OCI-LY1 (cell line): Measurements from ENCODE around the gene MSANTD4.

Source experiments
- H2AFZ ChIP-seq: fragments of 200-600 bp; sonication (generic), shearing (Covaris generic); 2 replicates; pipeline ENCODE4 v1.6.0; 2014; ENCODE audit warnings: antibody characterized with exemption, mild to moderate bottlenecking, low read length
- H3F3A ChIP-seq: fragments of 200-600 bp; sonication (generic), shearing (Covaris generic); 2 replicates; pipeline ENCODE4 v1.6.0; 2014; ENCODE audit warnings: mild to moderate bottlenecking, antibody characterized with exemption, low read length, moderate library complexity; ENCODE audit not compliant: insufficient read depth
- H3K27ac ChIP-seq: fragments of 200-600 bp; sonication (generic); 2 replicates; pipeline ENCODE4 v1.5.1; 2014; ENCODE audit warnings: low read length, mixed run types, mild to moderate bottlenecking, low read depth; ENCODE audit not compliant: poor library complexity, severe bottlenecking
- H3K27me3 ChIP-seq: fragments of 200-600 bp; sonication (generic); 2 replicates; pipeline ENCODE4 v1.6.0; 2014; ENCODE audit warnings: antibody characterized with exemption, mild to moderate bottlenecking, low read length, moderate library complexity; ENCODE audit not compliant: insufficient read depth
- H3K36me3 ChIP-seq: fragments of 200-600 bp; sonication (generic); 2 replicates; pipeline ENCODE4 v1.6.1; 2014; ENCODE audit warnings: mild to moderate bottlenecking, antibody characterized with exemption, low read length, moderate library complexity, mixed read lengths; ENCODE audit not compliant: insufficient read depth
- H3K4me1 ChIP-seq: fragments of 200-600 bp; sonication (generic); 2 replicates; pipeline ENCODE4 v1.5.1; 2014; ENCODE audit warnings: mild to moderate bottlenecking, low read length, moderate library complexity; ENCODE audit not compliant: insufficient read depth, severe bottlenecking
- H3K4me2 ChIP-seq: fragments of 200-600 bp; sonication (generic), shearing (Covaris generic); 2 replicates; pipeline ENCODE4 v1.6.1; 2014; ENCODE audit warnings: low read length
- H3K4me3 ChIP-seq: fragments of 200-600 bp; sonication (generic); 2 replicates; pipeline ENCODE4 v1.5.1; 2014; ENCODE audit warnings: low read length, low read depth, mild to moderate bottlenecking, mixed read lengths; ENCODE audit not compliant: poor library complexity, severe bottlenecking
- H3K79me2 ChIP-seq: fragments of 200-600 bp; shearing (Covaris generic); 2 replicates; pipeline ENCODE4 v1.6.1; 2016; ENCODE audit warnings: mixed run types, low read length, mixed read lengths; ENCODE audit not compliant: insufficient read depth
- H3K9ac ChIP-seq: fragments of 200-600 bp; sonication (generic), shearing (Covaris generic); 2 replicates; pipeline ENCODE4 v1.6.1; 2014; ENCODE audit warnings: mild to moderate bottlenecking, low read length, mixed read lengths
- H3K9me2 ChIP-seq: fragments of 200-600 bp; sonication (generic), shearing (Covaris generic); 2 replicates; pipeline ENCODE4 v1.6.1; 2014; ENCODE audit warnings: low read depth, mild to moderate bottlenecking, low read length, mixed read lengths
- H3K9me3 ChIP-seq: fragments of 200-600 bp; shearing (Covaris generic); 2 replicates; pipeline ENCODE4 v1.6.1; 2014; ENCODE audit warnings: low read length, mixed read lengths
- H4K20me1 ChIP-seq: fragments of 200-600 bp; sonication (generic), shearing (Covaris generic); 2 replicates; pipeline ENCODE4 v1.6.0; 2016; ENCODE audit warnings: mild to moderate bottlenecking, low read length; ENCODE audit not compliant: insufficient read depth
- EZH2 ChIP-seq: fragments of 200-600 bp; sonication (generic), shearing (Covaris generic); IDR thresholded peaks from 2 replicates; pipeline ENCODE4 v1.8.0; 2017; ENCODE audit warnings: borderline replicate concordance, mixed run types, mild to moderate bottlenecking, antibody characterized with exemption, low read length, moderate library complexity, mixed read lengths
- TF ChIP-seq, protein P1 (sequence below): fragments of 200-600 bp; sonication (generic), shearing (Covaris generic); IDR thresholded peaks from 2 replicates; pipeline ENCODE4 v1.5.1; 2017; ENCODE audit warnings: mild to moderate bottlenecking, antibody characterized with exemption, low read length, moderate library complexity, mixed read lengths

MSANTD4 gene

DNA sequence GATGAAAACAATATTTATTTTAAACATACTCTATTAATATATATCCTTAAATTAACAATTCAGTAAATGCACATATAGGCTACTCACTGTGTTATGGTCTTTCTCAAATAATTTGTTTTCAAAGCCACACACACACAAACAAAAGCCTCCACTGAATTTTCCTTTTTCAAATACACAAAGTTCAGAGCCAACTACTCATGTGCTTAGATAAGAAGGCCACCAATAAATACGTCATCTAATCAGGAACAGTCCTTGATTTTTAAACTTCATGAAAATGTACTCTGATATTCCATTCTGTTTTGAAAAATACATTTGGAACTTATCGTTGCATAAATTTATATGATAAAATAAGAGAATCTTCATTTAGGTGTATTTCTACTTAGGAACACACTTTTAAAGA is 29.1 kb upstream of the MSANTD4 start:
- H3K79me2 ChIP-seq, result no peaks in the 10 kb centered on the region
- no peaks in the 10 kb centered on the region for H3F3A ChIP-seq
- no peaks in the 10 kb centered on the region for H3K4me1 ChIP-seq
- H3K4me2 ChIP-seq, result no peak overlapping the region
- no peaks in the 10 kb centered on the region for H3K27me3 ChIP-seq
- no peak overlapping the region for H3K4me3 ChIP-seq
- TF ChIP-seq, protein P1, sequence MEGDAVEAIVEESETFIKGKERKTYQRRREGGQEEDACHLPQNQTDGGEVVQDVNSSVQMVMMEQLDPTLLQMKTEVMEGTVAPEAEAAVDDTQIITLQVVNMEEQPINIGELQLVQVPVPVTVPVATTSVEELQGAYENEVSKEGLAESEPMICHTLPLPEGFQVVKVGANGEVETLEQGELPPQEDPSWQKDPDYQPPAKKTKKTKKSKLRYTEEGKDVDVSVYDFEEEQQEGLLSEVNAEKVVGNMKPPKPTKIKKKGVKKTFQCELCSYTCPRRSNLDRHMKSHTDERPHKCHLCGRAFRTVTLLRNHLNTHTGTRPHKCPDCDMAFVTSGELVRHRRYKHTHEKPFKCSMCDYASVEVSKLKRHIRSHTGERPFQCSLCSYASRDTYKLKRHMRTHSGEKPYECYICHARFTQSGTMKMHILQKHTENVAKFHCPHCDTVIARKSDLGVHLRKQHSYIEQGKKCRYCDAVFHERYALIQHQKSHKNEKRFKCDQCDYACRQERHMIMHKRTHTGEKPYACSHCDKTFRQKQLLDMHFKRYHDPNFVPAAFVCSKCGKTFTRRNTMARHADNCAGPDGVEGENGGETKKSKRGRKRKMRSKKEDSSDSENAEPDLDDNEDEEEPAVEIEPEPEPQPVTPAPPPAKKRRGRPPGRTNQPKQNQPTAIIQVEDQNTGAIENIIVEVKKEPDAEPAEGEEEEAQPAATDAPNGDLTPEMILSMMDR, result no peak
- TF ChIP-seq EZH2, result no peak
- no peak overlapping the region for H3K9ac ChIP-seq
- no peaks in the 10 kb centered on the region for H3K9me2 ChIP-seq
- H3K36me3 ChIP-seq, result no peaks in the 10 kb centered on the region
- no peaks in the 10 kb centered on the region for H3K9me3 ChIP-seq
- H4K20me1 ChIP-seq, result no peaks in the 10 kb centered on the region
- H3K27ac ChIP-seq, result no peak overlapping the region
- H2AFZ ChIP-seq, result no peak overlapping the region

DNA sequence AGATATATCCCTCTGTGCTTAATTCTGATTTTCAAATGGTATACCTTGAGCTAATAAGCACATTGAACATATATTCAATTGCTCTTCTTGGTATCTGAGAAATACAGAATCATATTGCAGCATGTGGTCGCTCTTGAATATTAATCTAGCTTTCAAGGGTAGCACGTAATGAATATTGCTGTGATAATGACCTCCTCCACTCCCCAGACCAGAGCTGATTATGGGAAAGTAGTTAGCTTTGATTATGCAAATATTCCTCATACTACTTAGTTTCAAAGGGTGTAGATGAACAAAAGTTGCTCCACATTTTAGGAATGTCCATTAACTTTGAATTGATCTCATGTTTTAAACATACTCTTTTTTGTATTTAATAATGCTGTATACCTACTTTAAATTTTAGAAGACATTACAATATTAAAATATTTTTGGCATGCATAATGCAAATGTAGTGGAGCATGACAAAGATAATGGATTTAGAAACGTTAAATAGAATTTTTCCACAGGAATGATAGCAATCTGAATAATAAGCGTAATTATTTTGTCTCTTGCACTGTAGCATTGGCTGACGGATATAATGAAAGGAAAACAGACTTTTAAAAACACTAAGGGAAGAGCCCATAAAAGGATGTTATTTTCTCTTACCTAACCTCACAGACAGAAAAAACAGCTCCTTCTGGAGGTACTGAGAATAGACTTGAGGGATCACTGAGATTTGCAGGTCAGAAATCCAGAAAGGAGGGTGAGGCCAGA is 27.9 kb upstream of the MSANTD4 start:
- no peaks in the 10 kb centered on the region for H3K4me1 ChIP-seq
- H3K9ac ChIP-seq, result no peak overlapping the region
- no peak overlapping the region for H2AFZ ChIP-seq
- no peaks in the 10 kb centered on the region for H3F3A ChIP-seq
- no peaks in the 10 kb centered on the region for H3K9me3 ChIP-seq
- H4K20me1 ChIP-seq, result no peaks in the 10 kb centered on the region
- no peaks in the 10 kb centered on the region for H3K79me2 ChIP-seq
- no peaks in the 10 kb centered on the region for H3K27me3 ChIP-seq
- no peak overlapping the region for H3K4me3 ChIP-seq
- H3K27ac ChIP-seq, result no peak overlapping the region
- H3K4me2 ChIP-seq, result no peak overlapping the region
- no peaks in the 10 kb centered on the region for H3K36me3 ChIP-seq
- no peak for TF ChIP-seq EZH2
- TF ChIP-seq, protein P1, result no peak
- no peaks in the 10 kb centered on the region for H3K9me2 ChIP-seq

GRCh38 chr11:106047631-106048030 is 25.6 kb upstream of the MSANTD4 start:
- H3K27ac ChIP-seq, result no peak overlapping the region
- no peaks in the 10 kb centered on the region for H3K27me3 ChIP-seq

More at GRCh38 chr11:106047631-106048030, 25.6 kb upstream of the MSANTD4 start:
- no peak for TF ChIP-seq EZH2
- TF ChIP-seq, protein P1, result no peak
- Histone ChIP-seq H3K36me3 (no peaks in the 10 kb centered on the region), H3K4me1 (no peaks in the 10 kb centered on the region), H4K20me1 (no peaks in the 10 kb centered on the region), H3K4me2 (no peak overlapping the region), H3K9me2 (no peaks in the 10 kb centered on the region), H2AFZ (no peak overlapping the region), H3K79me2 (no peaks in the 10 kb centered on the region), H3F3A (no peaks in the 10 kb centered on the region), H3K9me3 (no peaks in the 10 kb centered on the region), H3K9ac (no peak overlapping the region), H3K4me3 (no peak overlapping the region)
